K562 (cell line): Measurements from ENCODE around the gene ITGAL. TPM values are rescaled to one million over a fixed set of nuclear protein-coding genes. Genes with fewer than 3 reads are reported as not detected.

ENCODE experiments used
- ARNT ChIP-seq, 2 experiments: fragments of 450-650 bp; IDR thresholded peaks; 2 replicates each; pipeline ENCODE4 v1.6.1; 2016; ENCODE audit warnings: mild to moderate bottlenecking in 1 of 2
- CEBPB ChIP-seq: fragments of 450-650 bp; IDR thresholded peaks from 2 replicates; pipeline ENCODE4 v1.6.1; 2016; ENCODE audit warnings: missing genetic modification characterization, missing compliant biosample characterization
- ESRRB ChIP-seq: fragments of 250-450 bp; sonication (Bioruptor Pico); IDR thresholded peaks from 2 replicates; pipeline ENCODE4 v1.5.0; 2020; ENCODE audit warnings: mild to moderate bottlenecking, moderate library complexity, borderline replicate concordance
- FOXK1 ChIP-seq: sonication (generic); formaldehyde crosslinking; IDR thresholded peaks from 2 replicates; pipeline ENCODE4 v1.8.0; 2022; ENCODE audit warnings: missing genetic modification reagents, mild to moderate bottlenecking, borderline replicate concordance
- HDAC2 ChIP-seq: fragments of 450-650 bp; IDR thresholded peaks from 2 replicates; pipeline ENCODE4 v1.6.1; 2016; ENCODE audit warnings: mild to moderate bottlenecking
- HNRNPL ChIP-seq: fragments of 200-400 bp; formaldehyde crosslinking; IDR thresholded peaks from 2 replicates; pipeline ENCODE4 v1.6.1; 2017; ENCODE audit warnings: low read depth, mild to moderate bottlenecking, low read length
- KLF13 ChIP-seq: fragments of 450-650 bp; IDR thresholded peaks from 2 replicates; pipeline ENCODE4 v1.6.1; 2016; ENCODE audit warnings: missing genetic modification characterization, low read depth, mild to moderate bottlenecking, missing compliant biosample characterization, moderate library complexity, borderline replicate concordance
- MCM7 ChIP-seq, 2 experiments: fragments of 450-650 bp; IDR thresholded peaks; 2 replicates each; pipeline ENCODE4 v1.6.1; 2016 to 2018
- POLR2B ChIP-seq: fragments of 450-650 bp; IDR thresholded peaks from 2 replicates; pipeline ENCODE4 v1.6.1; 2018; ENCODE audit warnings: low read depth; ENCODE audit not compliant: partially characterized antibody
- RFX7 ChIP-seq: fragments of 250-450 bp; sonication (Bioruptor Pico); IDR thresholded peaks from 2 replicates; pipeline ENCODE4 v1.5.1; 2021; ENCODE audit warnings: mild to moderate bottlenecking
- TEAD2 ChIP-seq: fragments of 450-650 bp; IDR thresholded peaks from 2 replicates; pipeline ENCODE4 v1.6.1; 2016; ENCODE audit warnings: missing genetic modification characterization, control low read depth, missing compliant biosample characterization
- ZZZ3 ChIP-seq: fragments of 450-650 bp; IDR thresholded peaks from 2 replicates; pipeline ENCODE4 v1.6.1; 2016; ENCODE audit warnings: antibody characterized with exemption, mild to moderate bottlenecking, moderate library complexity
- polyA plus RNA-seq, 8 experiments: library from polyadenylated mRNA; depleted of rRNA in 4 of 8; stranded (reverse) in 5 of 8; unstranded in 3 of 8; fragments of >200 nt; fragmentation: Nextera tagmentation in 2 of 8; fragmentation: Illumina TruSeq in 1 of 8; extraction: Ambion mirVana in 2 of 8; extraction: Trizol in 1 of 8; gene quantifications; 2 replicates each; pipeline versions ENCODE4 v1.2.1 to v1.2.3, GENCODE V29; 2011 to 2014; ENCODE audit warnings: inconsistent platforms in 1 of 8, missing spikeins in 1 of 8
- total RNA-seq, 7 experiments: library from RNA; depleted of rRNA in 6 of 7; stranded (reverse); fragments of >200 nt in 6 of 7; fragmentation: Illumina TruSeq in 2 of 7; extraction: Trizol in 2 of 7; gene quantifications; 2 replicates each; pipeline versions ENCODE4 v1.2.1 to v1.2.3, GENCODE V29; 2011 to 2021; ENCODE audit warnings: low replicate concordance in 1 of 7
- TF ChIP-seq, protein P1 (sequence below): fragments of 450-650 bp; IDR thresholded peaks from 2 replicates; pipeline ENCODE4 v1.6.1; 2014; ENCODE audit warnings: low read depth, mild to moderate bottlenecking, moderate library complexity, borderline replicate concordance
- TF ChIP-seq, protein P2 (sequence below): fragments of 200-800 bp; sonication (Bioruptor generic); IDR thresholded peaks from 2 replicates; pipeline ENCODE4 v1.6.1; 2017; ENCODE audit warnings: missing genetic modification characterization, missing compliant biosample characterization
- TF ChIP-seq, protein P3 (sequence below), 2 experiments: fragments of 450-650 bp; IDR thresholded peaks; 2 replicates each; pipeline ENCODE4 v1.6.1; 2018; ENCODE audit warnings: mild to moderate bottlenecking in 2 of 2, low read depth in 1 of 2; ENCODE audit not compliant: partially characterized antibody in 2 of 2
- TF ChIP-seq, protein P4 (sequence below): fragments of 450-650 bp; formaldehyde crosslinking; IDR thresholded peaks from 2 replicates; pipeline ENCODE4 v1.4.0; 2020; ENCODE audit warnings: mild to moderate bottlenecking, moderate library complexity
- TF ChIP-seq, protein P5 (sequence below): sonication (generic); formaldehyde crosslinking; IDR thresholded peaks from 2 replicates; pipeline ENCODE4 v1.8.1; 2023; ENCODE audit warnings: mild to moderate bottlenecking, missing genetic modification reagents, moderate library complexity

Gene ITGAL
- total and polyA plus RNA-seq, 9 of the 15 experiments (the other 6 are each of a cell fraction or from before 2014, with no cell fraction given): 0.01 to 0.53 TPM; not detected in 7

DNA sequence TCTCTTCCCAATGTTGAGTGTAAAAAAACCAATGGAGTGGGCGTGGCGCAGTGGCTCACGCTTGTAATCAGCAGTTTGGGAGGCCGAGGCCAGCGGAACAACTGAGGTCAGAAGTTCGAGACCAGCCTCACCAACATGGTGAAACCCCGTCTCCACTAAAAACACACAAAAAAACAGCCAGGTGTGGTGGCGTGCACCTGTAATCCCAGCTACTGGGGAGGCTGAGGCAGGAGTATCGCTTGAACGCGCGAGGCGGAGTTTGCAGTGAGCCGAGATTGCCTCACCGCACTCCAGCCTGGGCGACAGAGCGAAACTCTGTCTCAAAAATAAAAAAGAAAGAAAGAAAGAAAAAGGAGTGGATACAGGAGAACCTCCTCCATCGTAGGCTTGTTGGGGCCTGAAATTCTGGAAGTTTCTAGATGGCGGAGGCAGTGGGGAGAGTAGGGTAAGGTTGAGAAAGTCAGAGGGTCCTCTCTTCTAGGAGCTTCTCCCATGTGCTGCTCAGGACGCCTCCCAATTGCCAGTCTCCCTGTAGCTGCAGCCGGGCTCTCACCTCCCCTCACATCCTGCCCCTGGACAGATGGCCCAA, 86.3 kb downstream of the ITGAL start (continued):
- TF ChIP-seq TEAD2 (tag): no peak
- 0 out of 2 replicates have a peak, but pooled peaks have one; percentile 48 for TF ChIP-seq FOXK1 (CRISPR knock-in tag)
- TF ChIP-seq, protein P1, sequence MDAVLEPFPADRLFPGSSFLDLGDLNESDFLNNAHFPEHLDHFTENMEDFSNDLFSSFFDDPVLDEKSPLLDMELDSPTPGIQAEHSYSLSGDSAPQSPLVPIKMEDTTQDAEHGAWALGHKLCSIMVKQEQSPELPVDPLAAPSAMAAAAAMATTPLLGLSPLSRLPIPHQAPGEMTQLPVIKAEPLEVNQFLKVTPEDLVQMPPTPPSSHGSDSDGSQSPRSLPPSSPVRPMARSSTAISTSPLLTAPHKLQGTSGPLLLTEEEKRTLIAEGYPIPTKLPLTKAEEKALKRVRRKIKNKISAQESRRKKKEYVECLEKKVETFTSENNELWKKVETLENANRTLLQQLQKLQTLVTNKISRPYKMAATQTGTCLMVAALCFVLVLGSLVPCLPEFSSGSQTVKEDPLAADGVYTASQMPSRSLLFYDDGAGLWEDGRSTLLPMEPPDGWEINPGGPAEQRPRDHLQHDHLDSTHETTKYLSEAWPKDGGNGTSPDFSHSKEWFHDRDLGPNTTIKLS: no peak
- TF ChIP-seq ARNT (IDR thresholded peaks at IDR 0.05): peak; percentile 36 to 77; a peak in 1 of 4 replicates
- TF ChIP-seq HDAC2: peak; percentile 51; the same call in 1 of the 2 replicates
- TF ChIP-seq, protein P2, sequence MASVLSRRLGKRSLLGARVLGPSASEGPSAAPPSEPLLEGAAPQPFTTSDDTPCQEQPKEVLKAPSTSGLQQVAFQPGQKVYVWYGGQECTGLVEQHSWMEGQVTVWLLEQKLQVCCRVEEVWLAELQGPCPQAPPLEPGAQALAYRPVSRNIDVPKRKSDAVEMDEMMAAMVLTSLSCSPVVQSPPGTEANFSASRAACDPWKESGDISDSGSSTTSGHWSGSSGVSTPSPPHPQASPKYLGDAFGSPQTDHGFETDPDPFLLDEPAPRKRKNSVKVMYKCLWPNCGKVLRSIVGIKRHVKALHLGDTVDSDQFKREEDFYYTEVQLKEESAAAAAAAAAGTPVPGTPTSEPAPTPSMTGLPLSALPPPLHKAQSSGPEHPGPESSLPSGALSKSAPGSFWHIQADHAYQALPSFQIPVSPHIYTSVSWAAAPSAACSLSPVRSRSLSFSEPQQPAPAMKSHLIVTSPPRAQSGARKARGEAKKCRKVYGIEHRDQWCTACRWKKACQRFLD: peak; percentile 58; the same call in 1 of the 2 replicates
- no peak for TF ChIP-seq MCM7 (IDR thresholded peaks at IDR 0.05)
- TF ChIP-seq, protein P3, sequence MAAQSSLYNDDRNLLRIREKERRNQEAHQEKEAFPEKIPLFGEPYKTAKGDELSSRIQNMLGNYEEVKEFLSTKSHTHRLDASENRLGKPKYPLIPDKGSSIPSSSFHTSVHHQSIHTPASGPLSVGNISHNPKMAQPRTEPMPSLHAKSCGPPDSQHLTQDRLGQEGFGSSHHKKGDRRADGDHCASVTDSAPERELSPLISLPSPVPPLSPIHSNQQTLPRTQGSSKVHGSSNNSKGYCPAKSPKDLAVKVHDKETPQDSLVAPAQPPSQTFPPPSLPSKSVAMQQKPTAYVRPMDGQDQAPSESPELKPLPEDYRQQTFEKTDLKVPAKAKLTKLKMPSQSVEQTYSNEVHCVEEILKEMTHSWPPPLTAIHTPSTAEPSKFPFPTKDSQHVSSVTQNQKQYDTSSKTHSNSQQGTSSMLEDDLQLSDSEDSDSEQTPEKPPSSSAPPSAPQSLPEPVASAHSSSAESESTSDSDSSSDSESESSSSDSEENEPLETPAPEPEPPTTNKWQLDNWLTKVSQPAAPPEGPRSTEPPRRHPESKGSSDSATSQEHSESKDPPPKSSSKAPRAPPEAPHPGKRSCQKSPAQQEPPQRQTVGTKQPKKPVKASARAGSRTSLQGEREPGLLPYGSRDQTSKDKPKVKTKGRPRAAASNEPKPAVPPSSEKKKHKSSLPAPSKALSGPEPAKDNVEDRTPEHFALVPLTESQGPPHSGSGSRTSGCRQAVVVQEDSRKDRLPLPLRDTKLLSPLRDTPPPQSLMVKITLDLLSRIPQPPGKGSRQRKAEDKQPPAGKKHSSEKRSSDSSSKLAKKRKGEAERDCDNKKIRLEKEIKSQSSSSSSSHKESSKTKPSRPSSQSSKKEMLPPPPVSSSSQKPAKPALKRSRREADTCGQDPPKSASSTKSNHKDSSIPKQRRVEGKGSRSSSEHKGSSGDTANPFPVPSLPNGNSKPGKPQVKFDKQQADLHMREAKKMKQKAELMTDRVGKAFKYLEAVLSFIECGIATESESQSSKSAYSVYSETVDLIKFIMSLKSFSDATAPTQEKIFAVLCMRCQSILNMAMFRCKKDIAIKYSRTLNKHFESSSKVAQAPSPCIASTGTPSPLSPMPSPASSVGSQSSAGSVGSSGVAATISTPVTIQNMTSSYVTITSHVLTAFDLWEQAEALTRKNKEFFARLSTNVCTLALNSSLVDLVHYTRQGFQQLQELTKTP (IDR thresholded peaks at IDR 0.05; ENCODE audit: low read depth in 1 of 2, partially characterized antibody in 2 of 2): peak in 1 of 2 experiments; percentile 33
- TF ChIP-seq ESRRB (CRISPR knock-in tag): no peak
- no peak for TF ChIP-seq ZZZ3
- TF ChIP-seq, protein P4, sequence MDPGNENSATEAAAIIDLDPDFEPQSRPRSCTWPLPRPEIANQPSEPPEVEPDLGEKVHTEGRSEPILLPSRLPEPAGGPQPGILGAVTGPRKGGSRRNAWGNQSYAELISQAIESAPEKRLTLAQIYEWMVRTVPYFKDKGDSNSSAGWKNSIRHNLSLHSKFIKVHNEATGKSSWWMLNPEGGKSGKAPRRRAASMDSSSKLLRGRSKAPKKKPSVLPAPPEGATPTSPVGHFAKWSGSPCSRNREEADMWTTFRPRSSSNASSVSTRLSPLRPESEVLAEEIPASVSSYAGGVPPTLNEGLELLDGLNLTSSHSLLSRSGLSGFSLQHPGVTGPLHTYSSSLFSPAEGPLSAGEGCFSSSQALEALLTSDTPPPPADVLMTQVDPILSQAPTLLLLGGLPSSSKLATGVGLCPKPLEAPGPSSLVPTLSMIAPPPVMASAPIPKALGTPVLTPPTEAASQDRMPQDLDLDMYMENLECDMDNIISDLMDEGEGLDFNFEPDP: no peak
- no peak for TF ChIP-seq RFX7 (CRISPR knock-in tag)
- peak; percentile 98 for TF ChIP-seq KLF13 (tag)
- TF ChIP-seq HNRNPL: no peak
- TF ChIP-seq CEBPB (tag): peak; percentile 78
- TF ChIP-seq POLR2B: no peak
- TF ChIP-seq, protein P5, sequence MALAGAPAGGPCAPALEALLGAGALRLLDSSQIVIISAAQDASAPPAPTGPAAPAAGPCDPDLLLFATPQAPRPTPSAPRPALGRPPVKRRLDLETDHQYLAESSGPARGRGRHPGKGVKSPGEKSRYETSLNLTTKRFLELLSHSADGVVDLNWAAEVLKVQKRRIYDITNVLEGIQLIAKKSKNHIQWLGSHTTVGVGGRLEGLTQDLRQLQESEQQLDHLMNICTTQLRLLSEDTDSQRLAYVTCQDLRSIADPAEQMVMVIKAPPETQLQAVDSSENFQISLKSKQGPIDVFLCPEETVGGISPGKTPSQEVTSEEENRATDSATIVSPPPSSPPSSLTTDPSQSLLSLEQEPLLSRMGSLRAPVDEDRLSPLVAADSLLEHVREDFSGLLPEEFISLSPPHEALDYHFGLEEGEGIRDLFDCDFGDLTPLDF: 0 out of 2 replicates have a peak, but pooled peaks have one; percentile 16
